Measurements from ENCODE around the gene AEBP2.

AEBP2 gene

GRCh38 chr12:19499030-19499429 lies 59.7 kb downstream of the AEBP2 start:
- no peak for FAIRE-seq
- no peak for DNase-seq (ENCODE audit: low spot score)

GRCh38 chr12:19506497-19506896 lies 67.2 kb downstream of the AEBP2 start:
- no peak for FAIRE-seq

DNA sequence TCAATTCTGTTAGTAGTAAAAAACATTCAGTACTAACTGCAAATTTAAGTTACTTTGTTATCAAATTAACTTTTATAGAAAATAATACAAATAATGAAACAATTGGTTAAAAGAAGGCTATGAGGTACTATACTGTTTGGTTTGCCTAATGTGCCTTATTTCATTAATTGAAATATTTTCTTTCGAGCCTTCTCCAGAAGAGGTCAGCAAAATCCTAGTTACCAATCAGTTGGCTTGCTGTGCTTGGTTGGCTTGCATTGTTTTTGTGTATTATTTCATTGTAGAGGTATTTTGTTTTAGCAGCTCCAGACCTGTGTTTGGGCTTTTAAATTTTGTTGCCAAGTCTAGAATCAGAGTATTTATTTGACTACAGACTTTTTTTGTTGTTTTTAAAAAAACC lies 68.5 kb downstream of the AEBP2 start:
- no peak for DNase-seq (ENCODE audit: low spot score)
- FAIRE-seq, result no peak

More at GRCh38 chr12:19506497-19506896, 67.2 kb downstream of the AEBP2 start:
- DNase-seq (ENCODE audit: low spot score), result no peak

GRCh38 chr12:19510461-19510860 lies 71.2 kb downstream of the AEBP2 start:
- DNase-seq (ENCODE audit: low spot score), result no peak
- no peak for FAIRE-seq

DNA sequence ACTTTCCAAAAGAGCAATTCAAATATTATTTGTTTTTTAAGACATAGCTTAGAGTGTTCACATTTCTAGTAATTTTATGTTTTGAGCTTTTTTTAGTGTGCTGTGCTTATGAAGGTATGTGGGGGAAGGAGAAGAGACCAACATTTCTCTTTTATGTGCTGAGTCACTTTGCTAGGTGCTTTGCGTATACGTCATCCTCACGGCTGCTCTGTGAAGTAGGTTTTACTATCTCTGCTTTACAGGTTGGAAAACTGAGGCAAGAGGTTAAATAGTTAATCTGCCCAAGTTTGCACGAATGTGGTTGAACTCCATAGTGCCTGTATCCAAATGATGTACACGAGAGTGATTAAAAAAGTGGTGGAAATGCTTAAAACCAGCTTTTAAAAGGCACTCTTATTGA lies 75.9 kb downstream of the AEBP2 start:
- no peak for FAIRE-seq
- DNase-seq (ENCODE audit: low spot score), result no peak

GRCh38 chr12:19517583-19517982 lies 78.3 kb downstream of the AEBP2 start:
- DNase-seq (ENCODE audit: low spot score) (no peak), FAIRE-seq (no peak)

- no peak for DNase-seq (ENCODE audit: low spot score)
- FAIRE-seq, result no peak
Measured at GRCh38 chr12:19518209-19518608, 78.9 kb downstream of the AEBP2 start.

GRCh38 chr12:19520646-19521415 lies 81.5 kb downstream of the AEBP2 start:
- no peak for FAIRE-seq
- DNase-seq (ENCODE audit: low spot score), result no peak

DNA sequence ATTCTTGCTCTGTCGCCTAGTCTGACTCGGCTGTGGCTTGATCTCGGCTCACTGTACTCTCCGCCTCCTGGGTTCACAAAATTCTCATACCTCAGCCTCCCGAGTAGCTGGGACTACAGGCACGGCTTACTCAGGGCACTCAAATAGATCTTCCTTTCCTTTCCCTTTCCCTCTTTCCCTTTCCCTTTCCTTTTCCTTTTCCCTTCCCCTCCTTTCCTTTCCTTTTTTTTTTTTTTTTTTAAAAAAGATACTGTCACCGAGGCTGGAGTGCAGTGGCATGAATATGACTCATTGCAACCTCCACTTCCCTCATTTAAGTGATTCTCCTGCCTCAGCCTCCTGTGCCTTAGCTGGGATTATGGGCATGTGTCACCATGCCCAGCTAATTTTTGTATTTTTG lies 86.0 kb downstream of the AEBP2 start:
- FAIRE-seq (no peak), DNase-seq (ENCODE audit: low spot score) (no peak)

GRCh38 chr12:19527866-19528265 lies 88.6 kb downstream of the AEBP2 start:
- FAIRE-seq, result no peak
- DNase-seq (ENCODE audit: low spot score), result no peak

- DNase-seq (ENCODE audit: low spot score), result no peak
- no peak for FAIRE-seq
Measured at GRCh38 chr12:19528750-19529149, 89.5 kb downstream of the AEBP2 start.

GRCh38 chr12:19529951-19530636 lies 90.8 kb downstream of the AEBP2 start:
- FAIRE-seq (peak; percentile 21), DNase-seq (ENCODE audit: low spot score) (no peak)

DNA sequence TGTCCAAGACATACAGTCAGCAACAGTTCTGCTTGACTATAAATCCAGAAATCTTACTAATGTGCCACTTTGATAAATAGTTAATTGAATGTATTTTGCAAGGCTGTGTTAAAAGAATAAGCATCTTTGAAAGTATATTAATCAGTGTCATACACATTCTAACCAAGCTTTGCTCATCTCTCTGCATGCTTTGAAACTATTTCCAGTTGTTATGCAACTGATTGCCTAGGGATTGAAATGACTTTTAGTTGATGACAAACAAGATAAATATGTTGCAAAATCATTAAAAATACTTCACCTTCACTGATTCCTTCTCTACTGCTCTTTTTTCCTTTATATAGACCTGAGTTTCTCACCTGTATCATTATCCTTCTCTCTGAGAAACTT lies 91.3 kb downstream of the AEBP2 start:
- no peak for FAIRE-seq
- DNase-seq (ENCODE audit: low spot score), result no peak

GRCh38 chr12:19533567-19533966 lies 94.3 kb downstream of the AEBP2 start:
- DNase-seq (ENCODE audit: low spot score) (no peak), FAIRE-seq (no peak)

DNA sequence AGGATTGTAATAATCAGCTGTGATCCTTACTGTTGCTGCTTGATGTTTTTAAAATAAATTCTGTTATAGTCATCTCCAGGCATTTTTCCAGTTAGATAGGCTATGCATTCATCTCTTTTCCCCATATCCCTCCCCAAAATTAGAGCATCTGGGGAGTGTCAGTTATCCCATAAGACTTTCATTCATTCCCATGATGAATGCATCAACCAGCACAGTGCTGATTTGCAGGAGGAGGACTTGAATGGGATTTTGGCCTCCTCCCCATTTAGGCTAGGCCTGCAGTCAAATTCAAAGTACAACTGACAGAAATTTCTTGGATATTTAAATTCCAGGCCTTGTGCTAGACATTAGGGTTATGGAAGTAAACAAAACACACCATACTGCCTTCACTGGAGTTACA lies 99.8 kb downstream of the AEBP2 start:
- FAIRE-seq, result no peak
- DNase-seq (ENCODE audit: low spot score), result no peak

- FAIRE-seq, result no peak
- DNase-seq (ENCODE audit: low spot score), result no peak
Measured at GRCh38 chr12:19539836-19540235, 100.5 kb downstream of the AEBP2 start.

- FAIRE-seq (no peak), DNase-seq (ENCODE audit: low spot score) (no peak)
Measured at GRCh38 chr12:19542606-19543005, 103.3 kb downstream of the AEBP2 start.

DNA sequence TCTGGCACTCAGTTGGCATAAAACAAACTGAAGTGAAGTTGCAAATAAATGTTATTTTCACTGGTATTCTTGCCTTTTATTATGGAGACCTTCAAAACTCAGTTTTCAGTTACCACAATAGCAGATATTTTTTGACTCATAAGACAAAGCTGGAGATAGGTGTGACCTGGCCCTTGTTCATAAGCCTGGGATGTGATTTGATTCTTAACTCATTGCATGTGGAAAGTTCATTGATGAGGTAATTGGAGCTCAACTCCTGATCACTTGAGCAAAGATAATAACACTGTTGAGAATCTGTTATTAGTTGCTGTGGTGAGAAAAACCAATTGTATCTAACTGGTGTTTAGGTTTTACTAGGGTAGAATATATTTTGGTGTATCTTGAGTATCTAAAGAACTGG lies 105.1 kb downstream of the AEBP2 start:
- DNase-seq (ENCODE audit: low spot score) (no peak), FAIRE-seq (no peak)

DNA sequence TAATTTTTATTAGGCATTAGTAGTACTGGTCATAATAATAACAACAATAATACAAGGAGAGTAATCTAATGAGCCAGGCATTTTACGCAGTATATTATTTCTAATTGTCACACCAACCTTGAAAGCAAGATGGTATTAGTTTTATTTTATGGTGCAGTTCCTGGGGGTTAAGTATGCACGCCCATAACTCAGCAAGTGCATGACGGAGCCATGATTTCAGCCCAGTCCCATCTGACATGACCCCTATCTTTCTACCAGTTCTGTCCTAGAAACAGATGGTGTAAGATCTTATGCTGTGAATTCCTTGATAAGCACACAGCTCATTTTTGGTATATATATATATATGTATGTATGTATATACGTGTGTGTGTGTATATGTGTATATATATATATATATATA lies 106.0 kb downstream of the AEBP2 start:
- FAIRE-seq, result no peak

DNA sequence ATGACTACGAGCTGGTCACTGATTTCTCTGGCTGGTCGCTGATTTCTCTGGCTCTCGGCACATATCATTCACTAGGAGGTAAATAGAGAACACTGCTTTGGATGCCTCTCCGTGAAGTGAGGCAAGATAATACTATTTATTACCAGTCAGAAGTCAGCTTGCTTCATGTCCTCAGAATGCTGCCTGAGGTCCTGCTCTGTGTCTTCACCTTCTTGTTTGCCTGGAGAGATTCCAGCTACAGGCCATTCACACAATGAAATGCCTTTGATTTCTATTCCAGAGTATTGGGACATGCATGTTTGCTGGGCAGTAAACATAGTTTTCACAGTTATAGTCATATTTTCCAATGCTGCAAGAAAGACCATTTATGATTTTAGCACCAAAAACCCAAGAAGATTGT lies 106.7 kb downstream of the AEBP2 start:
- no peak for DNase-seq (ENCODE audit: low spot score)
- FAIRE-seq, result no peak

More for the DNA sequence above, 106.0 kb downstream of the AEBP2 start:
- no peak for DNase-seq (ENCODE audit: low spot score)

- FAIRE-seq (no peak), DNase-seq (ENCODE audit: low spot score) (no peak)
Measured at GRCh38 chr12:19546611-19547162, 107.4 kb downstream of the AEBP2 start.

DNA sequence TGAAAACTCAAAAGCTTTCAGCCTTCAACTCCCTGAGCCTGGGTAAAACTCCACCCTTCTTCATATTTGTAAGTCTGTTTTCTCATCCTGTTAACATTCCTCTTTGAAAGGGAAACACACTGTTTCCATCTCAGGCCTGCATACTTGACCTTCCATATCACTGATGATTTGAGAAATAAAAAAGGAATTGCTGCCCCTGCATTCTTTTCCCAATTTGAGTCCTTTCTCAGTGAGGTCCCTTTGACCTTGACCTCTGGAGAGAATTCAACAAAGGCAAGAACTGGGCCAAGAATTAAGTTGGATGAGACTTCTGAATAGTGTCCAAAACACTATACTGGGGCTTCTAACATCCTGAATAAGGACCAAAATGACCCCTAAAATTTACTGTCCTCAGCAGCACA lies 108.0 kb downstream of the AEBP2 start:
- no peak for DNase-seq (ENCODE audit: low spot score)
- no peak for FAIRE-seq

DNA sequence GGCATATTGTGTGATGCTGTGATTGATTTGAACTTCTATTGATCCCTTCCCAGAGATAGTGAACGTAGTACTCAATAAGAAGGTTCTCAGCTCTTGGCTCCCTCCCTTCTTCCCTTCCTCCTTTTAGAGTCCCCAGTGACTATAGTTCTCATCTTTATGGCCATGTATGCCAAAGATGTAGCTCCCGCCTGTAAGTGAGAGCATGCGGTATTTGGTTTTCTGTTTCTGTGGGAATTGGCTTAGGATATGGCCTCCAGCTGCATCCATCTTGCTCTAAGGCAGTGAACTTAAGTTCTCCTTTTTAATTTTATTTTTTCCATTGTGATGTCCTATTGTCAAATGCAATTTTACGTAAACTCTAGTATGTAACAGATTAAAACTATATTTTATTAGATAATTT lies 109.5 kb downstream of the AEBP2 start:
- FAIRE-seq, result no peak
- DNase-seq (ENCODE audit: low spot score), result no peak
